ENCODE data around the gene SMIM28.

GRCh38 chr6:138410972-138411880, 33.5 kb downstream of the SMIM28 start:
- TF ChIP-seq CTCF (IDR thresholded peaks at IDR 0.05) (no peak), POLR2A (IDR thresholded peaks at IDR 0.05) (no peak)

Measured in Peyer's patch (tissue), 4 donors.